Activated naive CD4-positive, alpha-beta T cell treated with anti-CD3 and anti-CD28 coated beads, Interleukin-2, amount 50 U/mL, for 24 hours (primary cell): ENCODE results near the gene SERPINE1.
"Not testable (repeated sequence)": the region's sequence is repeated elsewhere in the genome, so short reads cannot be mapped to it uniquely, and the experiment has no call there.

ENCODE experiments used
- H3K27ac Mint-ChIP-seq: one replicate; pipeline ENCODE4 v1.8.0; 2021; ENCODE audit warnings: mild to moderate bottlenecking, mixed read lengths
- H3K27me3 Mint-ChIP-seq: one replicate; pipeline ENCODE4 v1.8.0; 2021; ENCODE audit warnings: mixed read lengths
- H3K36me3 Mint-ChIP-seq: one replicate; pipeline ENCODE4 v1.8.0; 2021; ENCODE audit warnings: mixed read lengths
- H3K4me1 Mint-ChIP-seq: one replicate; pipeline ENCODE4 v1.8.0; 2021; ENCODE audit warnings: mixed read lengths
- H3K4me3 Mint-ChIP-seq: one replicate; pipeline ENCODE4 v1.8.0; 2021; ENCODE audit warnings: mild to moderate bottlenecking, mixed read lengths
- H3K9me3 Mint-ChIP-seq: one replicate; pipeline ENCODE4 v1.8.0; 2021; ENCODE audit warnings: mixed read lengths

SERPINE1 gene

DNA sequence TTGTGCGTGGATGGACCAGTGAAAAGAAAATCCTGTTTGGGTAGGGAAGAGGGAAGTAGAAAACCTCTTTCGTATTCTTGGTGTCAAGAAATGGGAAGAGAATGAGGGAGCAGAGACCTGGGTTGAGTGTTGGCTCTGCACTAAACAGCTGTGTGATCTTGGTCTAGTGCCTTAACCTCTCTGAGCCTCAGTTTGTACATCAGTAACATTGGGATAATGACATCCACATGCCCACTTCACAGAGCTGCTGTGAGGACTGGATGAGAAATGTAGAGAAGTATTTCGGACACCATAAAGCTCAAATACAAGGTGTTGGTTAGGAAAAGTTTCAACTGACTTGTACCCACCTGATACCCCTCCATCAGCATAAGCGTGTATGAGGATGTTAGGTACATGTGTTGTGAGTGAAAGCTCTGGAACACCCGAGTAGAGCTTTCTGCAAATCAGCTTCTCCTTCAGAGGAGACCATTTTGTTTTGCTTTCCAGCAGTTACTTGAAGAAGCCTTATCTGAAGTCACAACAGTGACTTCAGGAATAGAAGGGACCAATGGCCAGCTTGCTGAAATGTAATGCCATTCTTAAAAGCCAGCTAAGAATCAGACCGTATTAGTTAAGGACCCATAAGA lies 30.5 kb upstream of the SERPINE1 start:
- H3K27ac Mint-ChIP-seq, result peak overlapping the region; percentile 11
- no peaks in the 10 kb centered on the region for H3K36me3 Mint-ChIP-seq
- H3K27me3 Mint-ChIP-seq, result peaks cover 2% of the 10 kb centered on the region
- peaks cover 35% of the 10 kb centered on the region for H3K4me1 Mint-ChIP-seq
- H3K9me3 Mint-ChIP-seq, result no peaks in the 10 kb centered on the region
- no peak overlapping the region for H3K4me3 Mint-ChIP-seq

DNA sequence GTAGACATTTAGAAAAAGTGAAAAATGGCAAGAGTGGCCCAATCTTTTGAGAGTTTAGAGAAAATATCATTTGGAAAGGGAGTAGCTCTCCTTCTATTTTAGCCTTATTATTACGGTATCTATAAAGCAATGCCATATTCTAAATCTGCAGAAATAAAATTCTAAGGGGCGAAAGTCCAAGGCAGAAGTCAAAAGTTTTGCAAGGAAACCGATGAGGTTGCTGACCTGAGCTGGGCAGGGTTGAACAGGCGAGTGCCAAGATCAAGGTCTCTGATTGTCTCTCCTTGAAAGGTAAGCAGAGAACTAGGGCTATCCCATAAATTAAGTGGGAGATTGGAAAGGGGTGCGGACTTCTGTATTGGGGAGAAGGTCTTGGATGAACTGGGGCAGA lies 30.0 kb upstream of the SERPINE1 start:
- H3K4me1 Mint-ChIP-seq, result peaks cover 35% of the 10 kb centered on the region
- H3K27me3 Mint-ChIP-seq, result peaks cover 2% of the 10 kb centered on the region
- H3K9me3 Mint-ChIP-seq, result no peaks in the 10 kb centered on the region
- H3K36me3 Mint-ChIP-seq, result no peaks in the 10 kb centered on the region
- H3K27ac Mint-ChIP-seq, result no peak overlapping the region
- no peak overlapping the region for H3K4me3 Mint-ChIP-seq

DNA sequence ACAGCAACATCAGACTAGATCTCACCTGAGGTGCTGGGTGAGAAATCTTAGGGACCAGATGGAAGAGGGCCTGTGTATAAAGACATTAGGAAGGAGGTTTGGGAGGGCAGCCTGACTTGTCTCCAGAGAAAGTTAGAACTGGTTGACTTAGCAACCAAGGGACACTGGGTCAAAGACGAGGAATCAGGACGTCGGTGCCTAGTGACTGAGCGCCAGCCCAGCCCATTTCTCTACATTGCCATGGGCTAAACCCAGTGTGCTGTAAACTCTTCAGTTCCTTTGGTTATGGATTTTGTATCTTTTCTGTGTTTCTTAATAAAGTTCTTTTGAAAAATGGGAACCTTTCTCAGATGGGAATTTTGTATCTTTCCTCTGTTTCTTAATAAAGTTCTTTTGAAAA lies 29.3 kb upstream of the SERPINE1 start:
- Mint-ChIP-seq H3K4me1 (peaks cover 35% of the 10 kb centered on the region), H3K27ac (peak overlapping the region; percentile 53), H3K36me3 (no peaks in the 10 kb centered on the region), H3K27me3 (peaks cover 2% of the 10 kb centered on the region), H3K4me3 (no peak overlapping the region), H3K9me3 (no peaks in the 10 kb centered on the region)

DNA sequence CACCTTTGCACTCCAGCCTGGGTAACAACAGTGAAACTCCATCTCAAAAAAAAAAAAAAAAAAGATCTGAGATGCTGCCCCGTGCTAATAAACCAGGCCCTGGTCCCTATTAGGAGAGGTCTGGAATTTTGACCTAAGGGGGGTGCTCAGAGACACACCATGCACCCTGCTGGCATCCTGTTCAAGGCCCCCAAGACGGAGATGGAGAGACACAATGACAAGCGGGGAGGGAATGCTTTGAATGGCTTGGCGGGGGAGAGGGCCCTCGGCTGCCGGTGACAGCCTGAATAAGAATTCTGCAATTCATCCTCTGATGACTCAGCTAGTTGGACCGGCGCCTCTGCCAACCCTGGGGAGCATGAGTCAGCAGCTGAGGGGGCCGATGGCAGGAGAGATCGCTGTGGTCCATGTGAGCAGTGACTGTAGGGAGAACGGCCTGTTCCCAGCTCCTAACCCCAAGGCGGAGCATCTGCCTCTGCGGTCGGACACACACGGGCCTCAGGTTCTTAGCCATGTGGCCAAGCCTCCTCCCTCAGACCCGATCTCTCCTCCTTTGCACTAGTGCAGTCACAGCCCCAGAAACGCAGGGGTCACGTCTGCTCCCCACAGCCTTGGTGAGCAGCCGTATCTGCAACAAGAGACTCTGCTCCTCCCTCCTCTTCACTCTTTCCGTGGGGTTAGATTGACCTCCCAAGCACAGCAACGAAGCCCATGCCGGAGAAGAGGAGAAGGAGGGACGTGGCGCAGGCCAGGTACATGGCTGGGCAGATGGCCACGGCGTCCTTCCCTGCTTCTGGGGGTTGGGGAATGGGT lies 26.7 kb upstream of the SERPINE1 start:
- H3K9me3 Mint-ChIP-seq, result no peaks in the 10 kb centered on the region
- H3K27ac Mint-ChIP-seq, result peak overlapping the region; percentile 93
- H3K36me3 Mint-ChIP-seq, result no peaks in the 10 kb centered on the region
- no peak overlapping the region for H3K4me3 Mint-ChIP-seq
- peaks cover 28% of the 10 kb centered on the region for H3K4me1 Mint-ChIP-seq
- peaks cover 8% of the 10 kb centered on the region for H3K27me3 Mint-ChIP-seq

- no peaks in the 10 kb centered on the region for H3K36me3 Mint-ChIP-seq
- no peak overlapping the region for H3K4me3 Mint-ChIP-seq
- H3K27ac Mint-ChIP-seq, result peak overlapping the region; percentile 46
Observed at GRCh38 chr7:101100858-101101847, 25.8 kb upstream of the SERPINE1 start.

GRCh38 chr7:101102026-101102425 lies 24.9 kb upstream of the SERPINE1 start:
- Mint-ChIP-seq H3K4me3 (no peak overlapping the region), H3K27ac (no peak overlapping the region), H3K9me3 (no peaks in the 10 kb centered on the region), H3K27me3 (peaks cover 8% of the 10 kb centered on the region), H3K4me1 (peaks cover 26% of the 10 kb centered on the region), H3K36me3 (no peaks in the 10 kb centered on the region)

More at GRCh38 chr7:101100858-101101847, 25.8 kb upstream of the SERPINE1 start:
- peaks cover 8% of the 10 kb centered on the region for H3K27me3 Mint-ChIP-seq
- H3K4me1 Mint-ChIP-seq, result peaks cover 28% of the 10 kb centered on the region
- H3K9me3 Mint-ChIP-seq, result no peaks in the 10 kb centered on the region

- peaks cover 19% of the 10 kb centered on the region for H3K4me1 Mint-ChIP-seq
- not testable (repeated sequence) for H3K27me3 Mint-ChIP-seq, H3K27ac Mint-ChIP-seq, H3K36me3 Mint-ChIP-seq, H3K9me3 Mint-ChIP-seq, H3K4me3 Mint-ChIP-seq
Observed at GRCh38 chr7:101103701-101104100, 23.2 kb upstream of the SERPINE1 start.

- peaks cover 8% of the 10 kb centered on the region for H3K27me3 Mint-ChIP-seq
- no peak overlapping the region for H3K4me3 Mint-ChIP-seq
- H3K36me3 Mint-ChIP-seq, result no peaks in the 10 kb centered on the region
Observed at GRCh38 chr7:101104193-101104713, 22.7 kb upstream of the SERPINE1 start.

GRCh38 chr7:101104799-101105198 lies 22.1 kb upstream of the SERPINE1 start:
- no peak overlapping the region for H3K4me3 Mint-ChIP-seq
- no peak overlapping the region for H3K27ac Mint-ChIP-seq
- no peaks in the 10 kb centered on the region for H3K9me3 Mint-ChIP-seq
- peaks cover 8% of the 10 kb centered on the region for H3K27me3 Mint-ChIP-seq
- no peaks in the 10 kb centered on the region for H3K36me3 Mint-ChIP-seq
- peaks cover 11% of the 10 kb centered on the region for H3K4me1 Mint-ChIP-seq

More at GRCh38 chr7:101104193-101104713, 22.7 kb upstream of the SERPINE1 start:
- no peaks in the 10 kb centered on the region for H3K9me3 Mint-ChIP-seq
- H3K4me1 Mint-ChIP-seq, result peaks cover 17% of the 10 kb centered on the region
- no peak overlapping the region for H3K27ac Mint-ChIP-seq

DNA sequence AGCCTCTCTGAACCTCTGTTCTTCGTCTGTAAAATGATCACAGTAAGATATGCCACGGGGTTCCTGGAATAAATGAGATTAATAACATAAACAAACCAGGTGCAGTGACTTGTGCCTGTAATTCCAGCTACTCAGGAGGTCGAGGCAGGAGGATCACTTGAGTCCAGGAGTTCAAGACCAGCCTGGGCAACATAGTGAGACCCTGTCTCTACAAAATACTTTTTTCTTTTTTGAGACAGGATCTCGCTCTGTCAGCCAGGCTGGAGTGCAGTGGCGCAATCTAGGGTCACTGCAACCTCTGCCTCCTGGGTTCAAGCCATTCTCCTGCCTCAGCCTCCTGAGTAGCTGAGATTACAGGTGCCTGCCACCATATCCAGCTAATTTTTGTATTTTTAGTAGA lies 21.7 kb upstream of the SERPINE1 start:
- H3K27ac Mint-ChIP-seq, H3K9me3 Mint-ChIP-seq, H3K36me3 Mint-ChIP-seq, H3K4me3 Mint-ChIP-seq, H3K27me3 Mint-ChIP-seq, H3K4me1 Mint-ChIP-seq: not testable (repeated sequence)

- H3K9me3 Mint-ChIP-seq, result no peaks in the 10 kb centered on the region
- H3K4me1 Mint-ChIP-seq, result no peaks in the 10 kb centered on the region
- H3K36me3 Mint-ChIP-seq, result no peaks in the 10 kb centered on the region
- H3K4me3 Mint-ChIP-seq, result no peak overlapping the region
- no peak overlapping the region for H3K27ac Mint-ChIP-seq
- peaks cover 6% of the 10 kb centered on the region for H3K27me3 Mint-ChIP-seq
Observed at GRCh38 chr7:101106386-101106785, 20.5 kb upstream of the SERPINE1 start.

- Mint-ChIP-seq H3K9me3 (no peaks in the 10 kb centered on the region), H3K27ac (no peak overlapping the region), H3K4me1 (no peaks in the 10 kb centered on the region), H3K4me3 (no peak overlapping the region), H3K27me3 (peaks cover 6% of the 10 kb centered on the region), H3K36me3 (no peaks in the 10 kb centered on the region)
Observed at GRCh38 chr7:101108330-101108857, 18.5 kb upstream of the SERPINE1 start.

DNA sequence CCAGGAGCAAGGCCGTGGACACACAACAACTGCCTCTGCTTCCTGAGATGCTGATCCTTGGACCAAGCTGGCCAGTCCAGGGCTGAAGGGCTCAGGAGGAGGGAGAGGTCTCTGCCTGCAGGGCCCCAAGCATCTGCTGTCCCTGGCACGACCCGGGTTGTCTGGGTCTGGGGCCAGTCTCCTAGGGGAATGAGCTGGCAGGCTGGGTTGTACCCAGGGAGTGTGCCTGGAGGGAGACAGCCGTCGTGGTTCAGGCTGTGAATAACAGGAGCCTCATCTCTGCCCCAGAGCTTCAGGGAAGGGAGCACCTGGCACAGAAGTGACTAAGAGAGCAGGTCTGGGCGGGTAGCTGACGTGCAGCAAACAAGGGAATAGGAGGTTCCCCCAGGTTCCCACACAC lies 17.9 kb upstream of the SERPINE1 start:
- Mint-ChIP-seq H3K4me1 (no peaks in the 10 kb centered on the region), H3K27me3 (peaks cover 3% of the 10 kb centered on the region), H3K27ac (no peak overlapping the region), H3K4me3 (no peak overlapping the region), H3K36me3 (no peaks in the 10 kb centered on the region), H3K9me3 (no peaks in the 10 kb centered on the region)

DNA sequence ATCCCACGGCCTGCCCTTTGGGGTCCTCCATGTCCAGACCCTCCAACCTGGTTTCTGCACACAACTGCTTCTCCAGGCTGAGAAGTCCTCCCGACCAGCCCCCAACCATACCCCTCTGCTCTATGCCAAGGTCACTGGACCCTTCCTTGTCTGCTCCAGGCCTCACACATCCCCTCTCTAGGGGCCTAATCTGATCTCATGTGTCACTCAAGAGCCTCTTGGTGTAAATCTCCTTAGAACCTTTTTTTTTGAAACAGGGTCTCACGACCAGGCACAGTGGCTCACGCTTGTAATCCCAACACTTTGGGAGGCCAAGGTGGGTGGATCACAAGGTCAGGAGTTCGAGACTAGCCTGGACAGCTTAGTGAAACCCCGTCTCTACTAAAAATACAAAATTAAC lies 17.5 kb upstream of the SERPINE1 start:
- Mint-ChIP-seq H3K4me3 (no peak overlapping the region), H3K9me3 (no peaks in the 10 kb centered on the region), H3K27ac (no peak overlapping the region), H3K4me1 (no peaks in the 10 kb centered on the region), H3K36me3 (no peaks in the 10 kb centered on the region), H3K27me3 (peaks cover 3% of the 10 kb centered on the region)

DNA sequence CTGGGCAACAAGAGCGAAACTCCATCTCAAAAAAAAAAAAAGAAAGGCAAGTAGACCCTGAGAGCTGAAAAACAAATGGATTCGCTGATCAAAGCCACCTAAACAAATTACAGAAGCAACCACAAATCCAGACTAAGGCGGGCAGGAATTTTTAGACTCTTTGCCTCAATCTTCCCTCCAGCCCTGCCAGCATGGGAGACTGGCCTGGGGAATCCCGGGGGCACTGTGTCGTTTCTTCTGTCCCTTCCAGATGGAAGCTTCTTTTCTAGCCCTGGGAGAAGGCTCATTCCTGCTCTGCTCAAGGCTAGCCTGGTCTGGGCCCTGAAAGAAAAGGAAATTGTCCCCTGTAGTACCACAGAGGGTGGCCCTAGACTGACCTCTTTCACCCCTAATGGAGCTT lies 15.6 kb upstream of the SERPINE1 start:
- H3K9me3 Mint-ChIP-seq, result no peaks in the 10 kb centered on the region
- no peak overlapping the region for H3K4me3 Mint-ChIP-seq
- H3K27me3 Mint-ChIP-seq, result no peaks in the 10 kb centered on the region
- no peak overlapping the region for H3K27ac Mint-ChIP-seq
- H3K4me1 Mint-ChIP-seq, result no peaks in the 10 kb centered on the region
- H3K36me3 Mint-ChIP-seq, result no peaks in the 10 kb centered on the region
